GM21447 (cell line): ENCODE results near the gene NFE2.
A peak's percentile ranks its signal among the peaks of the same experiment; 100 is the strongest.
"Not testable (repeated sequence)": the region's sequence is repeated elsewhere in the genome, so short reads cannot be mapped to it uniquely, and the experiment has no call there.

Source experiments
- ATAC-seq: cut with Tn5 transposase; IDR thresholded peaks from one replicate; pipeline ENCODE4 v1.9.1; 2021; ENCODE audit not compliant: unreplicated experiment

NFE2 gene

DNA sequence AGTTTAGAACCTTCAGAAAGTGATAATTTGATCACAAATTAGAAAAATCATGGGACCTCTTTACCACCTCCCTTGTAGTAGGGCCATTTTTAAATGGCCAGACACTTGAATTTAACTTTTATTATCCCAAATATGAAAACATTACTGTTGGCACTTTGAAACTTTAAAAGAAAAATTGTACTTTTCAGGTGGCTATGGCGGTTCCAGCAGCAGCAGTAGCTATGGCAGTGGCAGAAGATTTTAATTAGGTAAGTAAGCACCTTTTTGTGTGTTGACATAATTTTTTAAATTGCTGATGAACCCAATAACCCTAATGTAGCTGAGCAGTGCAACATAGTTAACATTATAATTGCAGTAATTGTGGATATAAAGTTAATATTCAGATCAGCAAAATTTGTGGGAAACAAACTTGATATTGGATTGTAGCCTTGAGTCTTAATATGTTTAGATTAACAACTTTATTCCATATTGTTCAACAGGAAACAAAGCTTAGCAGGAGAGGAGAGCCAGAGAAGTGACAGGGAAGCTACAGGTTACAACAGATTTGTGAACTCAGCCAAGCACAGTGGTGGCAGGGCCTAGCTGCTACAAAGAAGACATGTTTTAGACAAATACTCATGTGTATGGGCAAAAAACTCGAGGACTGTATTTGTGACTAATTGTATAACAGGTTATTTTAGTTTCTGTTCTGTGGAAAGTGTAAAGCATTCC, 16.6 kb downstream of the NFE2 start:
- ATAC-seq: not testable (repeated sequence)

GRCh38 chr12:54282949-54283593, 17.7 kb downstream of the NFE2 start:
- ATAC-seq: no peak

GRCh38 chr12:54281694-54282093, 19.1 kb downstream of the NFE2 start:
- not testable (repeated sequence) for ATAC-seq

DNA sequence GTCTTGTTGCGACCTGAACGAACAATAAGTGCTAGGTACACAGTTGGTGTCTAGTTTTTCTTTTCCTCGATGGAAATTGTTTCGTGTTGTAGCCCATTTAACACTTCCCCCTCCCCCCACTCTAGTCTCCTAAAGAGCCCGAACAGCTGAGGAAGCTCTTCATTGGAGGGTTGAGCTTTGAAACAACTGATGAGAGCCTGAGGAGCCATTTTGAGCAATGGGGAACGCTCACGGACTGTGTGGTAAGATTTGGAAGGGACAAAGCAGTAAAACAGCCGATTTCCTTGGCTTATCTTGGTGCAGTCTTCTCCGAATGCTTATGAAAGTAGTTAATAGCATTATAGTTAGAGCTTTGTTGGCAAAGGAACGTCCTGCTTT, 19.6 kb downstream of the NFE2 start:
- not testable (repeated sequence) for ATAC-seq

DNA sequence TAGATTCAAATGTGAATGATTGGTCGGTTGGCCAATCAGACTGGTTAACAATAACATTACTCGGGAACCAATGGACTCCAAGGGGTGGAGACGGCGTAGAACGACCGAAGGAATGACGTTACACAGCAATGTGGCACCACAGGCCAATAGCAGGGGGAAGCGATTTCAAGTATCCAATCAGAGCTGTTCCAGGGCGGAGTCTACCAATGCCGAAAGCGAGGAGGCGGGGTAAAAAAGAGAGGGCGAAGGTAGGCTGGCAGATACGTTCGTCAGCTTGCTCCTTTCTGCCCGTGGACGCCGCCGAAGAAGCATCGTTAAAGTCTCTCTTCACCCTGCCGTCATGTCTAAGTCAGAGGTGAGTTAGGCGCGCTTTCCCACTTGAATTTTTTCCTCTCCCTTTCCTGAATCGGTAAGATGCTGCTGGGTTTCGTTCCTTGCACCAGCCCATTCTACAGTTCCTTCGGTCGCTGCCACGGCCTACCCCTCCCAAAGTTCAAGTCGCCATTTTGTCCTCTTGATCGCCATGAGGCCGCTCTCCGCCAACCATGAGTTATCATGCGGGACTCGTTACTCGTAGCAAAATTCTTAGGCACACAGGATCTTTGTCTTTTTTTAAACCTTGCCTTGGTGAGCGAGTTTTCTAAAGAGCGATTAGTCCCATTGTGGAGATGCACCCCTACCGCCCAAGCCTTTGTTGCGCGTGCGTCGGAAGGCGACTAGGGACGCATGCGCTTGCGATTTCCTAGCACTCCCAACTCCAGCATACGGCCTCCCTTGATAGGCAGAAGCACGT, 20.2 kb downstream of the NFE2 start, which contains the start of gene HNRNPA1:
HNRNPA1 (plus strand) TSS at position 259 of the 793 bp plus-strand sequence; CDS start at position 341, 82 bp downstream.
- peak; percentile 87 for ATAC-seq

GRCh38 chr12:54279632-54280467, 21.0 kb downstream of the NFE2 start, which contains the start of gene CBX5:
Gene CBX5, minus strand, starts transcription at chr12:54280122. Its CDS starts 22,472 bp downstream, at chr12:54257650.
- peak; percentile 69 for ATAC-seq

- ATAC-seq: no peak
These were observed 21.6 kb downstream of the NFE2 start for GRCh38 chr12:54279227-54279631.

- ATAC-seq: no peak
These were observed 23.0 kb downstream of the NFE2 start for GRCh38 chr12:54277823-54278276.

- no peak for ATAC-seq
These were observed 24.4 kb downstream of the NFE2 start for GRCh38 chr12:54276368-54276767.

GRCh38 chr12:54273981-54274380, 26.8 kb downstream of the NFE2 start:
- ATAC-seq: no peak

DNA sequence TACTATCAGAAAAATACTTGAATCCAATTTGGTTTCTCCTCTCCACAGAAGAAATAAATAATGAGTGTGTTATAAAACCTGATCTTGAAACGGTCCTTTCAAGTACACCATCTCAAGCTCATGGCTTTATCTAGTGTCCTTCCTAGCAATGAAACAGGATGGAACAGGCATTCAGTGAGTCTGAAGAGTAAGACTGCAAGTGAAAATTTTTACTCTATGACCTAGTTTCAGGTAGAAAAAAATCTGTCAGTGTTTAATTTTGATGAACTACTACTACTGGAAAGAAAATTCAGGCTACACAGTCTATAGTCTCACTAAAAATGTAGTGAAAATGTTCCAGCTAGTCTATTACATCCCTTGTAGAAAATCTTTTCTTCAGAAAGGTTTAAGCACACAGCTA, 28.6 kb downstream of the NFE2 start:
- ATAC-seq: no peak

DNA sequence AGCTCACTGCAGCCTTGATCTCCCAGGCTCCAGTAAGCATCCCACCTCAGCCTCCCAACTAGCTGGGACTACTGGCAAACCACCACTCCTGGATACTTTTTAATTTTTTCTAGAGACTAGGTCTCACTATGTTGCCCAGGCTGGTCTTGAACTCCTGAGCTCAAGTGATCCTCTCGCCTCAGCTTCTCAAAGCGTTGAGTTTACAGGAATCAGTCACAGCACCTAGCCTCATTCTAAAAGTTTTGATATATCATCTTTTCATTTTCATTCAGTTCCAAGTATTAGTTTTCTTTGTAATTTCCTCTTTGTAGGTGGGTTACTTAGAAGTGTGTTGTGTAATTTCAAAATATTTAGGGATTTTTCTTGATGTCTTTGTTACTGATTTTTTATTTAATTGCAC, 30.5 kb downstream of the NFE2 start:
- ATAC-seq: no peak

GRCh38 chr12:54266852-54267251, 34.0 kb downstream of the NFE2 start:
- ATAC-seq: no peak

DNA sequence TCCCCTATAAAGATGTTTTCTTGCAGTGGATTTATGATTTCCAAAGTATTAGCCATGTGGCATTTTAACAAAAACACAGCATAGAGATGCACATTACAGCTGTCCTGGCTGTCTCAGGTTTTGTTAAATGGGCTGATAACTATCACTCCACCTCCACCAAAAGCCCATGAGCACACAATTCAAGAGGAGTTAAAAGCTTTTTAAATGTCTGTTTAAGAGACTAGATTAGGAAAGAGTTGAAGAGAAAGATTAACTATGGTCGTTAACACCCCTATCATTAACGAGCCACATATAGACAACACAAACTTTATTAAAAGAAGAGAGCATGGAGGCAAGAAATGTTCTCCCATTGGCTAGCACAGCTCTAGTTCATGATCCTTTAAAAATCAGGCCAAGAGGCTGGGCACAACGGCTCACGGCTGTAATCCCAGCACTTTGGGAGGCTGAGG, 35.4 kb downstream of the NFE2 start:
- no peak for ATAC-seq

DNA sequence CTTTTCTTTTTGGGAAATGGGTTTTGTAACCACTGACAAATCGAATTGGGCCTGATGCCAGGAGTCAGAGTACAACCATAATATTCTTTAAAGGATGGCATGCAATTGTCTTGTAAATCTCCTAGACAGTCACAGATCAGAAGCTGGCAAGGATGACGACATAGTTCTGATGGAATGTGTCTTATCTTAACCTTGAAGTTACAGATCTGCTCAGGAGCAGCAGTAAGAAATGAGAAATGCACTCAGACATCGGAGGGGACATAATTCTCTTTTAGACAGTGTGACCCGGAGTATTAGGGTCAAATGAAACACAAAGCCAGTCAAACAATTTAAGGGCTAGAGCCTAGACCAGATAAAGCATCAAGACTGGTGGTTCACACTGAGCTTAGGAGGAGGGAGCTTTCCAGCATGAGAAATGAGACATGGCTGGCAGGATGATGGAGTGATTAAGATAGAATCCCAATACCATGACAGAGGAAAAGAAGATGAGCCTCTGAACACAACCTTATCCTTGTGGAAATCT, 38.4 kb downstream of the NFE2 start:
- no peak for ATAC-seq

GRCh38 chr12:54261815-54262402, 38.9 kb downstream of the NFE2 start:
- no peak for ATAC-seq

DNA sequence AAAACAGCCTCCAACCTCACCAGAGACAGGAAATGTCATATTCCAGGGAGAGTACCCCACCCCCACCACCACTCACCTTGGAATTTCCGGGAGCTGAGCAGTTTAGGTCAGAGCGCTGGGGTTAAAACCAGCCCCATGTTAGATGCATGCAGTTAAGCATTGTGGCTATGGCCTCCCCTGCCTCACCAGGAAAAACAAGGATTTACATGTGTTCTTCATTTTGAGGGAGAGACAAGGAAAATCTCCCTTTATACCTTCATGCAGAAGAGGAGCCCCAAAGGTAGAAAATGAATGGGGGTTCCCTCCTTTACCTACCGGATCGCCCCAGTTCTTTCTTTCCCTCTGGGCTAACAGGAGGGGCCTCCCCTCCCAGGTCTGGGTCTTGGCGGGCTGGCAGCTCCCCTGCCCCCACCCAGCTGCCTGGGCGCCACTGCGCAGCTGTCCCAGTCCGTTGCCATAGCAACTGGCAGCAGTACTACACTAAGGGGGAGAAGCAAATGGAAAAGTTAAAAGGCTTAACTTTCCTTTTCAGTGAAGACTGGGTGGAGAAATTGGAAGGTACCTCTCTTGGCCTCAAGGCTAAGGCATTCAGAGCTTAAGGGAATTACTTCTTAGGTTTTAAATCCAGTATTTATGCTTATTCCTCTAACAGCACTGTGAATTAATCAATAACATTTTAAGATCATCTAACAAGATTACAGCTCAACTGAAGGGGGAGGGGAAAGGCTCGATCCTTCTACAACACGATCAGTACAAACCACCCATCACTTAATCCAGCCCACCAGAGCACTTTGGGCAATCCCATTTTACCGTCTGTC, 41.4 kb downstream of the NFE2 start:
- ATAC-seq: peak; percentile 80

DNA sequence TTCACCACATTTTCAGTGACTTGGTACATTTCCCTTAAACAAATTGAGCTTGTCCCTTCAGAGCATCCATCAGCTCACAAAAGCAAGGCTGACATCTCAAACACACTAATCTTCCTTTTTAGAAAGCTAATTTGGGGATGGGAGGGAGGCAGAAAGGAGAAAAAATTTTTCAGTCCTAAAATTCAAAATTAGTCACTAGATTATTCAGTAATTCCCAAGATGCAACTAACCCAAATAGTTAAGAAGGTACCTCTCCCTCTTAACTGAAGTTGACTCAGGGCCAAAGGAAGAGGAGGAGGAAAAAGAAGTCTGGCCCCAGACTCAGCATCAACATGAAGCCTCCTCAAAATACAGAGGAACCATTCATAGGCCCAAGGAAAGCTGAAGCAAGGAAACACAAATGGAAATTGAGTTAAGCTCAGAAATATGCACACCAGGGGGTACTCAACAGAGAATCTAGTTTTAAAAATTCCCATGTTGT, 42.6 kb downstream of the NFE2 start:
- no peak for ATAC-seq

DNA sequence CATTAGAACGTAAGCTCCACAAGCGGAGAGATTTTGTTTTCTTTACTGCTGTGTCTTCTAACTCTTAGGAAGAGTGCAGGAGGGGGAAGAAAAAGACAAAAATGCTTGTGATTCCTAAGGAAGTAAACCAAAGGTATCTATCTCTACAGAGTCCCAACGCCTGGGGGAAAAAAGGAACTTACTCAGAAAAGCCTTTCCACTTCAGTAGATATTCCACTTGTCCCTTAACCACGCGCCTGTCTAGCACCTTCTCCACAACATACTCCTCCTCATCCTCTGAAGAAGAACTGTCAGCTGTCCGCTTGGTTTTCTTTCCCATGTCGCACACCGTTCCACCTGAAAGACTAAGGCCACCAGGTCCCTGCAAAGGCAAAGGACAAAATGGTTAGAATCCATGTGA, 43.5 kb downstream of the NFE2 start:
- no peak for ATAC-seq
